Stimulated activated CD8-positive, alpha-beta memory T cell treated with anti-CD3 and anti-CD28 coated beads, Interleukin-15, amount 100 ng/mL, for 4 hours (primary cell): Measurements from ENCODE around the gene TCF12.

ENCODE experiments used
- DNase-seq, 2 donors: peaks; one replicate each; pipeline ENCODE4 v3.0.0-alpha.2; 2020; ENCODE audit warnings: low read depth in 2 of 2

The TCF12 gene

GRCh38 chr15:57048930-57049549, 130.6 kb downstream of the TCF12 start:
- DNase-seq, result no peak

DNA sequence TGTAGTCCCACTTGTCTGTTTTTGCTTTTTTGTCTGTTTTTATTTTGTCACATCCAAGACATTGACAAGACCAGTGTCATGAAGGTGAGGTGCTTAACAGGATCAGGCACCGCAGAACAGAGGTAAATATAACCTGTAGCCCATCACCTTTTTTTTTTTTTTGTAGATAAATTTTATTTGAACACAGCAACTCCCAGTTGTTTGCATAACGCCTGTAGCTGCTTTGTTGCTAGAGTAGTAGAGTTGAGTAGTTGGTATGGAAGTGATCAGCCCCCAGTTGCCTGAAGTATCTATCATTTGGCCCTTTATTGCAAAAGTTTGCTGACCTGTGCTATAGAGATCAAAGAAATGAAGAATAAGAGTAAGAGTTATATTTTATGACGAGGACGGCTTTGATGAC, 135.0 kb downstream of the TCF12 start:
- no peak for DNase-seq

DNA sequence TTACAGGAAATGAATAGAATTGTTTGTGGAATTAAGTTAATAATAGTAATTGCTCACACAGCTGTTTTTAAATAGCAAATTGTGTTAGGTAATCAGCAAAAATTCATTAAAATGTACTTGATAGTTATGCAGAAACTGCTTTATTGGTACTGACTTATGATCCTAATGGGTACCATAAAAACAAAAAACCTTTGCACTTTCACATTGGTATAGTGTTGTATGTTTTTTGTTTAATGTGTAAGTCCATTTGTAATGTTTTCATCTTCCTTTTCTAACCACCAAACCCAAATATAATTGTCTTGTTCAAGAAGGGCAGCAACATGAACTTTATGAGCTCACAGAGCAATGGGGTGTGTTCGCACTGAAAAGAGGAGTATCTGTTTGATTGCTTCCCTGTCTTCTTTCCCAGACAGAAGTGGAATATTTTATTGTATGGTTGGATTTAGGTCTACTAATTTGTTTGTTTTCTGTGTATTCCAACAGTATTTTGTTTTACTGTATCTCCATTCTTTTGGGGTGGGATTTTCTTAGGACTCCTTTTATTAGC, 135.8 kb downstream of the TCF12 start:
- DNase-seq, result no peak

DNA sequence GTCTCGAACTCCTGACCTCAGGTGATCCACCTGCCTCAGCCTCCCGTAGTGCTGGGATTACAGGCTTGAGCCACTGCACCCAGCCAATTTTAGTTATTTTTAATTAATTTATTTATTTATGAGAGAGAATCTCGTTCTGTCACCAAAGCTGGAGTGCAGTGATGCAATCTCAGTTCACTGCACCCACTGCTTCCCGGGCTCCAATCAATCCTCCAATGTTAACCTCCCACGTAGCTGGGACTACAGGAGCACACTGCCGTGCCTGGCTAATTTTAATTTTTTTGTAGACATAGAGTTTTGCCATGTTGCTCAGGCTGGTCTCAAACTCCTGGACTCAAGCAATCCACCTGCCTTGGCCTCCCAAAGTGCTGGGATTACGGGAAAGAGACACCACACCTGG, 137.9 kb downstream of the TCF12 start:
- no peak for DNase-seq

DNA sequence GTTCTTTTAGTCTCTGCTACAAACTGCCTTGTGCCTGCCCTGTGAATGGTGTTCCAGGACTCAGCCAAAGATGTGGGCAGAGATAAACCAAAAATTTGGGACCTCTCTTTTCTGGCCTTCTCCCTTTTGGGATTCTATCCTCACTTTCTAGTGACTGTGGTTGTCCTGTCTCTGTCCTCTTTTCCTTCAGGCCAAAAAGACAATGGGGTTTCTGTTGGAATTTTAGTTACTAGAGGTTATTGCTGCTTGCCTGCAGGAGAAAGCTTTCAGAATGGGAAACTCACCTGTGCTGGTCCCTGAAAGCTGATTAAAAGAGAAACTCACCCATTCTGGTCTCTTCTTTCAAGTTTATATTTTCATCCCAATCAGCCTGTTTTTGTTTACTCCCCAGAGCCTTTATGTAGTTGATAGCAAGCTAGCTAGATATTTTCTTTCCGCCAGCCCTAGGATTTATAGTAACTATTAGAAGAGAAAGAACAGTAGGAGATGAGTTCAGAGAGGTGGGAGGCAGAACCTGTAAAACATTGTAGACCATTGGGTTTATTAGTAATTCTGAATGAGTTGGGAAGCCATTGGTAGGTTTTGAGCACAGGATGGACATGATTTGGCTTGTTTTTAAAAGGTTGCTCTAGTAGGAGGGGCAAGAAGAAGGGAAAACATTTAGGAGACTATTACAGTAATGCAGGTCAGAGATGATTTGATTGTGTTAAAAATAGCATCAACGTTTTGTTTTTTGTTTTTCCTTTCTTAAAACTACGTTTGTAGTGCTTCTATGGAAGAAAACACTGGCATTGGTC, 138.9 kb downstream of the TCF12 start:
- DNase-seq, result no peak

DNA sequence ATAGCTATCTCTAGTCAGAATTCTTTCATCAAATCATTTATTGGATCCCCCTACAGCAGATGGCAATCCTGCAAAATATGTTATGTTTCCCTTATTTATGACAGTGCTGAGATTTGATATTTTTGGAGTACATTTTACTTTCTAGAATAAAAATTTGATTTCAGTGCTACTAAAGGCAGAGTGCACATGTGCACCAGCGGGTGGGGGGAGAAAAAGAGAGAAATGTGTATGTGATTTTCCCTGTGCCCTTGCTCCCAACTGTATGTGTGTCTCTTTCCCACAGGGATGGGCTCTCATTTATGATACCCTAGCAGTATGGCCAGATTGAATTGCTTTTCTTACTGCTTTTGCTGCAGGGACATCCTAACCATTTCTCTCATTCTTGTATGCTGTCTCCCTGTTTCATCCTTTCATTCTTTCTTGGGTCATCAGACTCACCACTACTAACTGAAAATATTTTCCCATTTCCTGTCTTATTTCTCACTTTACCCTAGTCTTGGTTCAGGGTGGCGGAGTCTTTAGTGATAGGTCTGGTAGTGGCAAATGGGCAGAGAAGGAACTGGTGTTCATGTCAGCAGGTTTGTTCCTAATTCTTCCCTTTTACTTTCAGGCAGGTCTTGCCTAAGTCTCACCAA, 140.7 kb downstream of the TCF12 start:
- no peak for DNase-seq

- DNase-seq, result no peak
Observed at GRCh38 chr15:57060799-57061198, 142.4 kb downstream of the TCF12 start.

DNA sequence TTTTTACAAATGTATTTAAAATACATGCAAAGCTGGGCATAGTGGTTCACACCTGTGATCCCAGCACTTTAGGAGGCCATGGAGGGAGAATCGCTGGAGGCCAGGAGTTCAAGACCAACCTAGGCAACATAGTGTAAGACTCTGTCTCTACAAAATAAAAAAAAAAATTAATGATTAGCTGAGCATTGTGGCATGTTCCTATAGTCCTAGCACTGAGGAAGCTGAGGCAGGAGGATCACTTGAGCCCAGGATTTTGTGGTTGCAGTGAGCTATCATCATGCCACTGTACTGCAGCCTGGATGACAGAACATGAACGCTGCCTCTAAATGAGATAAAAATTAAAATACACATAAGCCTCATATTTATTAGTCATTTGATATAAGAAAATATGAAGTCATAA, 142.8 kb downstream of the TCF12 start:
- DNase-seq, result no peak

DNA sequence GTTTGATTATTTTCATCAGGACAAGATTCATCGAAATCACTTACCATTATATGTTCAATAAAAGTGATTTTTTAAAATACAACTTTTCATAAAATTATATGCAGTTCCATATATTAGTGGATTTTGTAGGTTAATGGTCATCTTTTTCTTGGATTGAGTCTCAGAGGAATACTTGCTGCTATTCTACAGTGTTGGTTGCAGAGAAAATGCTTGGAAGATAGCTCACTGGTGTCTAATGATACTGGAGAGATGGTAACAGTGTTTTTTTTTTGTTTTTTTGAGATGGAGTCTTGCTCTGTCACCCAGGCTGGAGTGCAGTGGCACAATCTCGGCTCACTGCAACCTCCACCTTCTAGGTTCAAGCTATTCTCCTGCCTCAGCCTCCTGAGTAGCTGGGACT, 143.3 kb downstream of the TCF12 start:
- DNase-seq, result no peak

DNA sequence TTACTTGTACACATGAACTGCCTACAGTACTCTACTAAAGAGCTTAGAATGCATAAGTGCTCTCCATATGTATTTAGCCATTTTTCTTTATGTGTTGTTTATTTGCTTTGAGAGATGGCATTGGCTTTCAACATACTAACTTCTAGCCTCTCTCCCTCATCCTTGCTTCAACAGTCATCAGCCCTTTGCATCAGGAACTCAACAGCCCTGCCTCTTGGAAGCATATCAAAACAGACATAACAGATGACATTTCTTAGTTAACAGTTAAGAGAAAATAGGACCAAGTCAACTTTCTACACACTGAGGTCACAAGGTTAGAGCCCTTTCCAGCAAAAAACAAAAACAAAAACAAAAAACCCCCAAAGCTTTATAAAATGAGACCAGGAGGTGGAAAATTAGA, 145.6 kb downstream of the TCF12 start:
- no peak for DNase-seq

DNA sequence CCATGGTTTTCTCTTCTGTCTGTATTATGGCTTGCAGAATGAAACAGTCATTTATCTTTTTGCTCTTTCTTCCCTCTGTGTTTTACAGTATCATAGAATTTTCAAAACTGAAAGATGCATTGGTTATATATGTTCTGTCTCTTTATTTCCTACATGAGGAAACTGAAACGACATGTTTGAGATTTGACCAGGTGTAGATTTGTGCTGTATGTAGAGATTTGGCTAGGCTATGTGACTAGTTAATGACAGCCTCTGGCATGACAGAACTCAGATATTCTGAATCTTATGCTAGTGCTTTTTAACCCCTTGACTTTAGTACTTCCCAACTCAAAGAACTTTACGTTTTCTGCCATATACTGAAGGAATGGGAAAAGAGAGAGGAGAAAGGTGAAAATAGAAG, 151.0 kb downstream of the TCF12 start:
- no peak for DNase-seq

- DNase-seq, result no peak
Observed at GRCh38 chr15:57070674-57071073, 152.2 kb downstream of the TCF12 start.

DNA sequence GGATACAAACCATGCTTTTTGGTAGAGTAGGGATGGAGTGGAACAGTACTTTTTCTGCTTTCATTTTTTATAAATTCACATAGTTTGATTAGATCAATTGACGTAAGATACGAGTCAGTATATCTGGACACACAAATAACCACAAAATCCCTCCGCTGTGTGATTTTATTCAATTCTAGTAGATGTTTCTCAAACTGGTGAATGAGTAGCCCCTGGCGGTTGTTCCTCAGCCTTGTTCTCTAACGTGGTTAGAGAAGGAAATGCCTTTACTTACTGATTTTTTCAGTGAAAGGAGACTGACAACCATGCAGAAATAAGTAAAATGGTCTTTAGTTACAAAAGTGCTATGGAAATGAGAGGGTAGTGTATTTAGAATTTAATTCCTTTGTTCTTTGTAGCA, 161.0 kb downstream of the TCF12 start:
- no peak for DNase-seq

GRCh38 chr15:57079931-57080620, 161.6 kb downstream of the TCF12 start:
- no peak for DNase-seq

DNA sequence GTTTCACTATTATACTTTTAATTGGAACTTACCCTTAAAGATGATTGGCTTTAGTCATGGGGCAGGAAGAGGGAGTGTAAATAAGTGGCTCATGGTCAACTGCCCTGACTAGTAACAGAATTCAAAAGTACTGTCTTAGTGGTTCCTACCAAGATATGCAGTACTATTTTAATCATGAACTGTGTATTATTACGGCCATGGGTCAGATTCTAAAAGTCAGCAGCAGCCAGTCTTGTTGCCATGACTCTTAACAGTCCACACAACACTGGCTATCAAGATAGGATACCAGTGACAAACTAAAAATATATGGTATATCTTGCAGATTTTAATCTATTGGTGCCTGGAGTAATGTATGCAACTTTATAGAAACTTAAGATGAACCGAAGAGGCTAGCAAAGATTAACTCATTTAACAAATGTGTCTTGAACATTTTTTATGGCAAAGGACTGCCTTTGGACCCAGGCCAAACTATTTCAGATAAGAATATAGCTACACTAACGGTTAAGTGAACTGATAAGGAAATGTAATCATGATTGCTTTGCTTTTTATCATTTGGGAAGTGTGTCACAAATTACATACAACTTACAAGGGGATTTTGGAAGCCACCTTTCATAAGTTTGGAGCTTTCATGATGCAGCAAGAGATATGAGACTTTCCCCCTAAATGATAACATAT, 163.7 kb downstream of the TCF12 start:
- DNase-seq, result no peak

GRCh38 chr15:57084192-57084591, 165.7 kb downstream of the TCF12 start:
- DNase-seq, result no peak

DNA sequence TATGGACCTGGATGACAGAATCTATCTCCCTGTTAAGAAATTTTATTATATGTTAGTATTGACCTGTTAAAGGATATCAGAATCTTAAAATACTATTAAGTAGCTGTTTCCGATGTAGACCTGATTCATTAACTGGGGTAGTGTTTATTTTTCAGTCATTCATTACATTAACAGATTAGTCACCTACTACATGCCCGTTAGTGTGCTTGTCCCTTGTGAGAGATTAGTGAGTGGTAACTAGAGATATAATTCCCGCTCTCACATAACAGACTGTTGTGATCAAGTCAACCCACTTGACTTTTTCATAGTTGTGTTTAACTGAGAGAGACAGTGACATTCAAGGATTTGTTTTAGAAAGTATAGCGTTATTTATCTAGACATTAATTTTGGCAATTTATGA, 166.8 kb downstream of the TCF12 start:
- no peak for DNase-seq

GRCh38 chr15:57086857-57087427, 168.5 kb downstream of the TCF12 start:
- DNase-seq, result no peak

DNA sequence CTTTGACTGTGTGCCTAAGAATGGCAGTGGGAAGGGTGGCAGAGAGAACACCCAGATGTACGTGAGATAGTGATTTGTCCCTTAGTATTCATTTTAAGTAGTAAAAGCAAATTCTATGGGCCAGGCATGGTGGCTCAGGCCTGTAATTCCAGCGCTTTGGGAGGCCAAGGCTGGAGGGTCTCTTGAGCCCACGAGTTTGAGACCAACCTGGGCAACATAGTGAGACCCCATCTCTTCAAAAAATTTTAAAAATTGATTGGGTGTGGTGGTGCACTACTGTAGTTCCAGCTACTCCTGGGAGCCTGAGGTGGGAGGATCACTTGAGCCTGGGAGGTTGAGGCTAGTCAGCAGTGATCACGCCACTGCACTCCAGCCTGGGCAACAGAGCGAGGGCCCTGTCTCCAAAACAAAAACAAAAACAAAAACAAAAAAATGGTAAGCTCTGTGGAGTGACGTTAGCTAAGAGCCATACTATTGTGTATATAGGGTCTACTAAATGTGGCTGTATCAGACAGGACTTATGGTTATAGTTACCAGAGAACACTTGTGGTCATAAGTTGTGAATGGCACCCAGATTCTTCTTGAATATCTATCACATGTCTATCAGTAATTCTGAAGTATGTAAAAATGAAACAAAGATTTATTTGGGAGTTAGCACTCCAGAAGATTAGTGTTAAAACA, 171.5 kb downstream of the TCF12 start:
- no peak for DNase-seq

DNA sequence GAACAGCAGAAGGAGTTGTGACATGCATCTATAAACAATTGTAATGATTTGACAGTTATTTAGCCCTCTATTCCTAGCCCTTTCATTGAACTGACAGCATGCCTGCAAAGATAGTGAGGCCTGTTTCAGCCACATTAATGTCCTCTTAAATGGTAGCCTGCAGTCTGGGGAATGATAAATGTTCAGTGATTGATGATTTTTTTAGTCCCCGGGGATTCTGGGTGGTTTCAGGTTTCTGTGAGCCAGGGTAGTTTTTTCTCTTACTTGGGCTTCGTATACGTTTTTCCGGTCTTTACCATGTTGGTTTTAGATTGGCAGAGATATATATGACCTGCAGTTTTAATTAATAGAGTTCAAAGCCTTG, 172.0 kb downstream of the TCF12 start:
- no peak for DNase-seq

DNA sequence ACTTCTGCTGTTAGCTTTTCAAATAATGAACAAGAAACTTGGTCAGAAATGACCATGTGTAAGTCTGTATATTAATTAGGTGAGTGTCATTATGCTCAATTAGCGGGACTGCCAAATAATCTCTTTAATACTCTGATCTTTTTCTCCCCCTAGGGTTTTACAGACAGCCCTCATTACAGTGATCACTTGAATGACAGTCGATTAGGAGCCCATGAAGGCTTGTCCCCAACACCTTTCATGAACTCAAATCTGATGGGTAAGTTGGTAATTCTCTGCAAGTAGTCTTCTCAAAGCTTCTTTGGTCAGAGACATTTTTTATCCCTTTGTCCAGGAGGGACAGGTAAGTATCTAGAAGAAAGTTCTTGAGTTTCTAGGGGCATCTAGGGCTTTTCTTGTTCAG, 173.2 kb downstream of the TCF12 start:
- no peak for DNase-seq
